ENCODE measurements around the gene ZNF562.

GRCh38 chr19:9610484-9611113 lies 64.3 kb downstream of the ZNF562 start:
- TF ChIP-seq RB1 (IDR thresholded peaks at IDR 0.05; ENCODE audit: borderline replicate concordance): no peak
- no peak for TF ChIP-seq CTCF (IDR thresholded peaks at IDR 0.05 in 2 of 3, conservative IDR thresholded peaks at IDR 0.05 in 1 of 3; ENCODE audit: control insufficient read depth in 2 of 3, extremely low read depth in 1 of 3, insufficient read depth in 1 of 3, low read depth in 3 of 3, low read length in 3 of 3)
- no peak for TF ChIP-seq RCOR1 (conservative IDR thresholded peaks at IDR 0.05; ENCODE audit: low read depth, low read length)
- no peak for TF ChIP-seq REST (IDR thresholded peaks at IDR 0.05; ENCODE audit: low read depth, low read length)
- TF ChIP-seq NFXL1 (IDR thresholded peaks at IDR 0.05; ENCODE audit: borderline replicate concordance): no peak
